ENCODE results near the gene ASB12. TPM values are rescaled to one million over a fixed set of nuclear protein-coding genes. Genes with fewer than 3 reads are reported as not detected.

ASB12 gene
- total RNA-seq, 1 experiment from 2014 or later, result not detected

DNA sequence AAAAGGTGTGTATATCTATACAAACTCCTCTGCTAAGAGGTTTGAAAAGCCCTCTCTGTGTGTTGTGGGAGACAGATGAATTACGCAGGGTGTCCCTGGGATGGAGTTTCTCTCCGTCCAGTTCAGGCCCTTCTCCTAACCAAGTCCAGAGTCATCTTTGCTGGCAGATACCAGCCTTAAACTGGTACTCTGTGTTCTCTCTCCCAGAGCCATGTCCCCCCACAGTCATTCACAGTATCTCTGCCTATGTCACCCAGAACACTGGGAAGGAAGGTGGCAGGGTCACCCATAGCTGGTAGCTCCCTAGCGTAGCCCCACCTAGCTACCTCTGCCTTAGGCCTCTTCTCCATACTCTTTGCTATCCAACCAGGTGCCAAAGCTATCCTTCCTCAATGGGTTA is 33.8 kb downstream of the ASB12 start:
- H3K4me1 ChIP-seq, result no peaks in the 10 kb centered on the region
- ChIA-PET CTCF (no interaction called here), POLR2A (no interaction called here)
- H3K36me3 Mint-ChIP-seq (ENCODE audit: insufficient read depth, unreplicated experiment), result peaks cover 7% of the 10 kb centered on the region
- H3K4me3 ChIP-seq (ENCODE audit: low read depth, low read length), result no peak overlapping the region
- no peaks in the 10 kb centered on the region for H3K4me1 Mint-ChIP-seq (ENCODE audit: low read depth, unreplicated experiment)
- H3K27ac Mint-ChIP-seq (ENCODE audit: unreplicated experiment), result no peak overlapping the region
- H3K4me3 Mint-ChIP-seq (ENCODE audit: unreplicated experiment), result no peak overlapping the region
- intact Hi-C loops (cut with micrococcal nuclease; ENCODE audit: unreplicated experiment), result no loop called here
- no peaks in the 10 kb centered on the region for H3K36me3 ChIP-seq (ENCODE audit: control insufficient read depth, insufficient read depth, low read length)
- TF ChIP-seq, protein P1, sequence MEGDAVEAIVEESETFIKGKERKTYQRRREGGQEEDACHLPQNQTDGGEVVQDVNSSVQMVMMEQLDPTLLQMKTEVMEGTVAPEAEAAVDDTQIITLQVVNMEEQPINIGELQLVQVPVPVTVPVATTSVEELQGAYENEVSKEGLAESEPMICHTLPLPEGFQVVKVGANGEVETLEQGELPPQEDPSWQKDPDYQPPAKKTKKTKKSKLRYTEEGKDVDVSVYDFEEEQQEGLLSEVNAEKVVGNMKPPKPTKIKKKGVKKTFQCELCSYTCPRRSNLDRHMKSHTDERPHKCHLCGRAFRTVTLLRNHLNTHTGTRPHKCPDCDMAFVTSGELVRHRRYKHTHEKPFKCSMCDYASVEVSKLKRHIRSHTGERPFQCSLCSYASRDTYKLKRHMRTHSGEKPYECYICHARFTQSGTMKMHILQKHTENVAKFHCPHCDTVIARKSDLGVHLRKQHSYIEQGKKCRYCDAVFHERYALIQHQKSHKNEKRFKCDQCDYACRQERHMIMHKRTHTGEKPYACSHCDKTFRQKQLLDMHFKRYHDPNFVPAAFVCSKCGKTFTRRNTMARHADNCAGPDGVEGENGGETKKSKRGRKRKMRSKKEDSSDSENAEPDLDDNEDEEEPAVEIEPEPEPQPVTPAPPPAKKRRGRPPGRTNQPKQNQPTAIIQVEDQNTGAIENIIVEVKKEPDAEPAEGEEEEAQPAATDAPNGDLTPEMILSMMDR (IDR thresholded peaks at IDR 0.05; ENCODE audit: insufficient read depth in 1 of 2, low read depth in 1 of 2, low read length in 1 of 2, severe bottlenecking in 1 of 2, unreplicated experiment in 1 of 2), result no peak
- no TSS peak for BruUV-seq (replicated peaks)
- DNase-seq, result no peak
- no peaks in the 10 kb centered on the region for H3K27me3 Mint-ChIP-seq (ENCODE audit: insufficient read depth, unreplicated experiment)
- H3K9me3 Mint-ChIP-seq (ENCODE audit: unreplicated experiment), result peaks cover 8% of the 10 kb centered on the region
- H3K9me3 ChIP-seq, result no peaks in the 10 kb centered on the region
- no peaks in the 10 kb centered on the region for H3K27me3 ChIP-seq (replicated peaks; ENCODE audit: control insufficient read depth, insufficient read depth, low read length)

DNA sequence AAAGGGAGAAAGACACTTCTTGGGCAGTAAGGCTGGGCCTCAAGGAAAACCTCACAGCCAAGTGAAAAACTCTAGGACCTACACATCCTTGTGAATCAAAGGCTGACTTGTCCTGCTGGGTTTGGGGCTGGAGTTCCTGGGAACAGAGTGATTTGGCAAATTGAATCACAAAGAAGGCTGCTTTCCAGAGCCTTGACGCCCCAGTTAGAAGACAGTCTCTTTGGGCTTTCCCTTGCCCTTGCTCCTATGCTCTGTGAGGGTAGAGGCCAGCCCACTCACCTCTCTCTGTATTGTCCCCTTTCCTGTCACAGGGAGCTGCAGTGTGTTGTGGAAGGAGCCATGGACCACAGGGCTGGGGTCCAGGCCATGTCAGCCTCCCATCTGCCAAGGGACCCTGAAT is 34.5 kb downstream of the ASB12 start:
- H3K9me3 ChIP-seq, result no peaks in the 10 kb centered on the region
- no peaks in the 10 kb centered on the region for H3K27me3 Mint-ChIP-seq (ENCODE audit: insufficient read depth, unreplicated experiment)
- POLR2A ChIA-PET, result no interaction called here
- peaks cover 12% of the 10 kb centered on the region for H3K36me3 Mint-ChIP-seq (ENCODE audit: insufficient read depth, unreplicated experiment)
- peaks cover 8% of the 10 kb centered on the region for H3K9me3 Mint-ChIP-seq (ENCODE audit: unreplicated experiment)
- H3K4me3 ChIP-seq (ENCODE audit: low read depth, low read length), result no peak overlapping the region
- no peaks in the 10 kb centered on the region for H3K4me1 Mint-ChIP-seq (ENCODE audit: low read depth, unreplicated experiment)
- intact Hi-C loops (cut with micrococcal nuclease; ENCODE audit: unreplicated experiment), result no loop called here
- no TSS peak for BruUV-seq (replicated peaks)
- no peaks in the 10 kb centered on the region for H3K27me3 ChIP-seq (replicated peaks; ENCODE audit: control insufficient read depth, insufficient read depth, low read length)
- no peaks in the 10 kb centered on the region for H3K4me1 ChIP-seq
- no peak for DNase-seq
- H3K4me3 Mint-ChIP-seq (ENCODE audit: unreplicated experiment), result no peak overlapping the region
- CTCF ChIA-PET, result no interaction called here
- H3K27ac Mint-ChIP-seq (ENCODE audit: unreplicated experiment), result no peak overlapping the region
- TF ChIP-seq, protein P1 (IDR thresholded peaks at IDR 0.05; ENCODE audit: insufficient read depth in 1 of 2, low read depth in 1 of 2, low read length in 1 of 2, severe bottlenecking in 1 of 2, unreplicated experiment in 1 of 2), result no peak
- no peaks in the 10 kb centered on the region for H3K36me3 ChIP-seq (ENCODE audit: control insufficient read depth, insufficient read depth, low read length)

DNA sequence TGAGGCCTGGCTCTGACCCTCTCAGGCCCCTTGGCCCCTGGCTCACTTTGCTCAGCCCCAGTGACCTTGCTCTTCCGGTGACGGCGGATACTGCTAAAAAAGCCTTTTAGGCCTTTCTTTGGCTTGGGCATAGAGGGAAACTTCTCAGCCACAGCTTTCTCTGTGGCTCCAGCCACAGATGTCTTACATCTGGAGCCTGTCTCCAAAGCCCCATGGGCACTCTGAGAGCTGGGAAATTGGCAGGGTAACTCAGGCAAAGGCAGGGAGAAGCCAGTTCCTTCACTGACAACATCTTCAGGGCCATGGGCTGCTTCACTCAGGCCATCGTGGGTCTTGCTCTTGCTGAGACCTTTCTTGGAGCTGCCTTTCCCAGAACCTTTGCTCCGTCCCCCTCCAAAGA is 37.7 kb downstream of the ASB12 start:
- ChIA-PET POLR2A (no interaction called here), CTCF (no interaction called here)
- no peaks in the 10 kb centered on the region for H3K4me1 Mint-ChIP-seq (ENCODE audit: low read depth, unreplicated experiment)
- no peaks in the 10 kb centered on the region; the same call in 1 of the 2 replicates for H3K36me3 ChIP-seq (ENCODE audit: control insufficient read depth, insufficient read depth, low read length)
- BruUV-seq (replicated peaks), result no TSS peak
- TF ChIP-seq, protein P1 (IDR thresholded peaks at IDR 0.05; ENCODE audit: insufficient read depth in 1 of 2, low read depth in 1 of 2, low read length in 1 of 2, severe bottlenecking in 1 of 2, unreplicated experiment in 1 of 2), result no peak
- DNase-seq, result no peak
- H3K27me3 ChIP-seq (replicated peaks; ENCODE audit: control insufficient read depth, insufficient read depth, low read length), result no peaks in the 10 kb centered on the region
- H3K9me3 Mint-ChIP-seq (ENCODE audit: unreplicated experiment), result peaks cover 8% of the 10 kb centered on the region
- no peak overlapping the region for H3K4me3 Mint-ChIP-seq (ENCODE audit: unreplicated experiment)
- H3K27me3 Mint-ChIP-seq (ENCODE audit: insufficient read depth, unreplicated experiment), result no peaks in the 10 kb centered on the region
- H3K4me3 ChIP-seq (ENCODE audit: low read depth, low read length), result no peak overlapping the region
- intact Hi-C loops (cut with micrococcal nuclease; ENCODE audit: unreplicated experiment), result no loop called here
- peaks cover 12% of the 10 kb centered on the region for H3K36me3 Mint-ChIP-seq (ENCODE audit: insufficient read depth, unreplicated experiment)
- peaks cover 7% of the 10 kb centered on the region for H3K4me1 ChIP-seq
- H3K9me3 ChIP-seq, result no peaks in the 10 kb centered on the region
- H3K27ac Mint-ChIP-seq (ENCODE audit: unreplicated experiment), result no peak overlapping the region

Data from Caco-2 (cell line).